ENCODE measurements around the gene DNAJC11.
"Not testable (repeated sequence)": the region's sequence is repeated elsewhere in the genome, so short reads cannot be mapped to it uniquely, and the experiment has no call there.

Gene DNAJC11

GRCh38 chr1:6695868-6696267, 5.7 kb downstream of the DNAJC11 start:
- no peak for DNase-seq

DNA sequence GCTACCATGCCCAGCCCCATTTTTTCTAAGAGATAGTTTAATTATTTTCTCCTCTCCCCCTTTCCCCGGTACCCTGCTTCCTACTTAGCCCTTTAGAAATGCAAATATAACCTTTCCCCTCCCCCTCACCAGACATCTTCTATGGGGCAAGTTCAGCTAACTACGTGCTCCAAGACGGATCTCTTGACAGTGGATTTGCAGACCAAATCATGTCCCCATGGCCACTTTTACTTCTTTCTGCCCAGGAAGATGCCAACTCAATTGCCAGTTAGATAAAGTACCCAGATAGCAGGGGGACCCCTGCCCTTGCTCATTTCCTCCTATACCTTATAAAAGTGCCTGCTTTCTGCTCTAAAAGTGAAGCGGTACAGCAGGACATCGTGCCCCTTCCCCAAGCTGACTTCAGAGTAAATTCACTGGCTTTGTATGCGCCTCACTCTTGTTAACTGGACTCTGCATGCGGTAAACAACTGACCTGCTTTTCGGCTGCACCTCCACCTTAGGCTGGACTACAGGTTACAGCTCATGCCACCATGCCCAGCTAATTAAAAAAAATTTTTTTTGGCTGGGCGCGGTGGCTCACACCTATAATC, 7.4 kb downstream of the DNAJC11 start:
- DNase-seq, result no peak

DNA sequence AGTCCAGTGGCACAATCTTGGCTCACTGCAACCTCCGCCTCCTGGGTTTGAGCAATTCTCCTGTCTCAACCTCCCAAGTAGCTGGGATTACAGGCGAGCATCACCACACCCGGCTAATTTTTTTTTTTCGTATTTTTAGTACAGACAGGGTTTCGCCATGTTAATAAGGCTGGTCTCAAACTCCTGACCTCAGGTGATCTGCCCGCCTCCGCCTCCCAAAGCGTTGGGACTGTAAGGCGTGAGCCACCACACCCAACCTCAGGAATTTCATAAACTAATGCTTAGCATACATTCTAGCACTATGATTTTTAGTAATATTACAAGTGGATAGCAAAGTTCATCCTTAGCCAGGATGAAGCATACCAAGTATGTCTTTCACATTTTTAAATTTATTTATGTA, 8.7 kb downstream of the DNAJC11 start:
- no peak for DNase-seq

GRCh38 chr1:6691507-6691906, 10.1 kb downstream of the DNAJC11 start:
- DNase-seq, result no peak

DNA sequence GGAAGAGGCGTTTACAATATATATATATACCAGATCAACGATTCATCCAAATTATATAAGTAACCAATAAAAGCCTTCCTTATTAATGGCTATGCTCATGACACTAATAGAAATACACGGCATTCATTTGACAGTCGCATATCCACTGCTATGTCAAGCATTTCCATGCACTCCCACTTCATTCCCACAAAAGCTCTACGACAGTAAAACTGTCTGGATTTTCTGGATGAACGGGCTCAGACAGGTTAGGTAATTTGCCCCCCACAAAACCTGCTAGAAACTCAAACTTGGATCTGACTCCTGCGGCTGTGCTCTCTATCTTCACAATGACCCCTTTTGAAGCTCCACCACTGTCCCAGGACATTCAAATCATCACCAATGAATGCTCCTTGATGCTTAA, 11.4 kb downstream of the DNAJC11 start:
- no peak for DNase-seq

DNA sequence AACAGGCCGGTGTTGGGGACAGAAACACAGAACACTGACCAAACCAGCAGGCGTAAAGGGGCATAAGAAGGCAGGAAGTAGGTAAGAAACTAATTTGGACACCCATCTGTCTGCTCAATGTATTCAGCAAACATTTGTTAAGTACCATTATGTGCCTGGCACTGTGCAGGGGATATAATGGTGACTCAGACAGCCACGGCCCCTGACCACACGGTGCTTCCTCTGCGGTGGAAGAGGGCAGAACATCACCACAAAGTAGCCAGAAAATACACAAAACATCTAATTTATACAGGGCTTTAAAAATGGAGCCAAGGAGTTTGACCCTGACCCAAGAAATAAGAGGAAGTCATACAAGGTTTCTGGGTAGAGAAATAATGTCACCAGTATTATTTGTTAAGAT, 12.9 kb downstream of the DNAJC11 start:
- DNase-seq, result no peak

- DNase-seq, result no peak
Observed at GRCh38 chr1:6688001-6688400, 13.6 kb downstream of the DNAJC11 start.

- DNase-seq, result no peak
Observed at GRCh38 chr1:6686294-6686693, 15.3 kb downstream of the DNAJC11 start.

- no peak for DNase-seq
Observed at GRCh38 chr1:6685381-6685780, 16.2 kb downstream of the DNAJC11 start.

DNA sequence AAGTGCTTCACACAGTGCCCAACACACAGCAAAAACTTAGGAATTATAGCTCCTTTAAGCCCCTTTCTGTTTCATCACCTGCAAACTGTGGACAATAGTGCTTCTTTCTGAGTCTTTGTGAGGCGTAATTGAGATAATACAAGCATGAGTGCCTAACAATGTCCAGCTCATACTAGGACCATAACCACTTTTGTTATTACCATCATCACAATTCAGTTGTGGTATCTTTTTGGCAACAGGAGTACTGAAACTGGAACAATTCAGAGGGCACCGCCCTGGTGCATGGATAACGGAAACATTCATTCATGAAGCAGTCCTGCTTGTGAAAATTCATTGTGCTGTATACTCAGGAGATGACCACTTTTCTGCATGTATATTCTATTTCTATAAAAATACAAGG, 18.2 kb downstream of the DNAJC11 start:
- DNase-seq, result no peak

DNA sequence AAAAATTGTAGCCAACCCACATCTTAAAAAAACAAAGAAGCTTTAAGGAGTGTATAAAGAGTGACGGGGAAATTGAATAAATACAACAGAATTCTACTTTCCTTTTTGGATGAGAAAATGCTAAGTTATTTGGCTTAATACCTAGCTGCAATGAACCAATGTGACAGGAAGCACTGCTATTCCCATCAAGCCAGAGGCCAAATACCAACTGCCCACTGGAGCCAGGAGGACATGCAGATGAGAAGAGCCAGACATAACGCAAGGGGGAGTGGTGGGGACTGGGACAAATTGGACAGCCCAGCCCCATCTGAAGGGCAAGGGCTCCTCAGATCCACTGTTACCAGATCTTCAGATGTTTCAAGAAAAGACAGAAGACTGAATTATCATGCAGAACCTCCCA, 25.7 kb downstream of the DNAJC11 start:
- DNase-seq, result no peak

DNA sequence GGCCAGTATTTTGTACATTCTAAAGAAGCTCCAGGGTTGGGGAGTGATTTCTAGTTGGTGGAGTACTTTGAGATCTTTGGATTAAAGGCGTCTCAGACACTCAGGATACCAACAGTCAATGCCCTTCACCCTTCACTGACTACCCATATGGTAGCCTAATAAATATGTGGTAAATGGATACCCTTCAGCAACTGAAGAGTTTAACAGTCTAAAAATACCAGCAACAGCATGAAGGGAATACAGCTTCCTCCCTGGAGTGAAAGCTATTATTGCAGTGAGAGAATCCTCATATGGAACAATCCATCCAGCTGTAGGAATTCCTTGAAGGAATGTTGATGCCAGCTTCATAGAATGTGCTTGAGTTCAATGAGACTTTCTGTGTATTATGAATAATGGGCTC, 26.8 kb downstream of the DNAJC11 start:
- peak; percentile 90 for DNase-seq

DNA sequence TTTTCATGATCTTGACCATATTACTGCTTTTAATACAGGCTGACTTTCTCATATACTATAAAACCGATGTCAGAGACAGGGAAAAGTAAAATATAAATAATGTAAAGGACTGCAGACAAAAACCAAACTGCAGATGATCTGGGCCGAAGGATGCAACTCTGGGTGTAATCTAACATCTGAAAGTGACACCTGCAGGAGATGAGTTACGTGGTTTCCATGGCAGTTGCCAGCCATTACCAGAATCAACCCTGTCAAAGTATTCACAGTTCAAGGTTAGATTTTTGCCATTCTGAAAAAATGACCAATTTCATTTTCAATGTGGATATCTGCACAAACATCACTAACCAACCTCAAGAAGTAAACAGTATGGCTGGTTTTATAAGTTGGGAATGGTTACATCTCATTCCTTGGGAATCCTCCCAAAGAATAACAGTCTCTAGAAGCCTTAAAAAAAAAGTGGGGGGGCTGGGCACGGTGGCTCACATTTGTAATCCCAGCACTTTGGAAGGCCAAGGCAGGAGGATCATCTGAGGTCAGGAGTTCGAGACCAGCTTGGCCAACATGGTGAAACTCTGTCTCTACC, 27.7 kb downstream of the DNAJC11 start:
- no peak for DNase-seq

- no peak for DNase-seq
Observed at GRCh38 chr1:6672558-6672957, 29.1 kb downstream of the DNAJC11 start.

- no peak for DNase-seq
Observed at GRCh38 chr1:6668503-6668902, 33.1 kb downstream of the DNAJC11 start.

- DNase-seq, result no peak
Observed at GRCh38 chr1:6667139-6667538, 34.5 kb downstream of the DNAJC11 start.

GRCh38 chr1:6666696-6667095, 34.9 kb downstream of the DNAJC11 start:
- no peak for DNase-seq

GRCh38 chr1:6662468-6662867, 39.1 kb downstream of the DNAJC11 start:
- DNase-seq, result not testable (repeated sequence)

DNA sequence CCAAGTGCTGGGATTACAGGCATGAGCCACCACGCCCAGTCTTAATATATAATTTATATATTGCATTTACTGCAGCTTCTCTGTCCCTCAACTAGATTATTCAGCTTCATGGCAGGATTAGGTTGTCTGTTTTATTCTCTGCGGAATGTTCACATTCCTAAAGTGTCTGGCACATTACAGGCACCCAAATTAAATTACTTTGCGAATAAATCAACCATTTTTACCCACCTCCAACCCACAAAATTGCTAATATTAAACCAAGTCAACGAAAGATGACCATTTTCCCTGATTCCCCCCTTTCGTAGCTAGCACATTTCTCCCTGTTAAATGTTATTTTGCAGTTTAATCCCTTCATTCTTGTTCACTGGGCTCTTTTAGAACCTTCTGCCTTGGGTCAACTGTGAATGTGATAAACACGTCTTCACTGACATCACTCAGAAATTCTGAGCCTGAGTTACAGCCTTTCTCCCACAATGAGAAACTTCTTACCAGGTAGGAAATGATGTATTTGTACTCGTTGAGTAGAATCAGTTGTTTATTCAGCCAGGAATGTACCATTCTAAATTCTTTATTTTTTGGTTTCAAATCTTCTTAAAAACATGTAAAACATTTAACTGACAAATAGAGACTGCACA, 41.1 kb downstream of the DNAJC11 start:
- DNase-seq, result no peak

- no peak for DNase-seq
Observed at GRCh38 chr1:6658359-6659060, 43.1 kb downstream of the DNAJC11 start.

DNA sequence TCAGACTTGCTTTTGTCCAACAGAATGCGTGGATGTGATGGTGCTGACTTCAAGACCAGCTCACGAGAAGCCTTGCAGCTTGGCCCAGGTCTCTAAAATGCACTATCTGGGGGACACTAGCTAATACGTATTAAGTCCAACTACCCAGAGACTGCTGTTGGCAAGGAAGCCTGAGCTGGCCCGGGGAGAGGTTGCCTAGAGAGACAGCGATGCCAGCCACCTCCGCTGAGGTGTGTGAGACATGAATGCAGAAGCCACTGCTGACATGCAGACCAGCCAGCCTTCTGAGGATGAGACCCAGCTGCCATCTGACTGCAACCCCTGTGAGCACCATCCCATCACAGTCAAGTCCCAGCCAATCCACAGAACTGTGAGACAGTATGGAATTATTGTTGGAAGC, 44.5 kb downstream of the DNAJC11 start:
- DNase-seq, result no peak

DNA sequence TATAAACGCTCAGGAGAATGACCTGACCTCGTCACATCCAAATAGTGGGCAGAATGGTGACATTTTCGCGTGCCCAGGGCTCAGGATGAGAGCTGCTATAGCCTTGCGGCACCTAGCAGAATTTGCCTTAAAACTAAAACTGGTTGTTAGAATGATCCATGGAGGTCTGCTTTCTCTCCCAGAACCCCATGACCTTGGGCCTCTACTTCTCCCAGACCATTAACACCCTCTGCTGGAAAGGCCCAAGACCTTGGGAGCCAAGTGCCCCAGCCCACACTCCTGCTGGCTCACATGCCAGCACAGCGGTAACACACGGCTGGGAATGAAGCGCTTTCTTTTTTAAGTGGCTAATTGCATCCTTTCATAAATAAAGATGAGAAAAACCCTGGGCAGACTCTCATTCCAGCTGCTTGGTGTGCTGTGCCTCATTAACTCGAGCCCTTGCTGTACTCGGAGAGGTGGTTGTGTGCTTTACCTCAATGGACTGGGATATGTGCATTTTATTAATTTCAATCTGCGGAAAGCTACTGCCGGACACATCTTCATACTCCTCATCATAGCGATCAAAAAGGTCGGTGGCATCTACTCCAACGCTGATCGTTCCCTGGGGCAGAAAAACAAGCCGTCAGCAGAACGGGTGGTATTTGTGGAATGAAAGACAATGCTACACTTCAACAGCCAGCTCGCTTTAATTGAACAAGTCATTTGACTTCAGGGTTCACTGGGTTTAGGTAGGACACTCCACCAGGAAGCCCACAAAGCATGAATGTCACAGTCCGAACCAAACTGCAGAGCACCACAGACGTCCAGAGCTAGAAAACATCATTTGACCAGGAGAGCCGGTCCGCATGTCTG, 48.0 kb downstream of the DNAJC11 start:
- DNase-seq, result no peak

GRCh38 chr1:6652986-6653385, 48.6 kb downstream of the DNAJC11 start:
- no peak for DNase-seq
